Lung (tissue), 12 donors: ENCODE data around the gene OR5H1. TPM values are rescaled to one million over a fixed set of nuclear protein-coding genes. Genes with fewer than 3 reads are reported as not detected.

Experiments
- ATAC-seq: fragments of 200-7000 bp; cut with Tn5 transposase; one replicate; pipeline ENCODE4 v1.9.1; 2020; ENCODE audit warnings: moderate number of reproducible peaks; ENCODE audit not compliant: insufficient read depth, low FRiP score
- DNase-seq, 3 donors: peaks; one replicate each; pipeline ENCODE4 v3.0.0-alpha.2; 2013 to 2017
- H3K27ac ChIP-seq, 2 donors: one replicate each; pipeline ENCODE4 v1.5.1; 2013; ENCODE audit warnings: mild to moderate bottlenecking in 2 of 2, moderate library complexity in 2 of 2, control low read depth in 1 of 2, inconsistent platforms in 1 of 2, low read depth in 1 of 2, low read length in 1 of 2
- H3K27me3 ChIP-seq, 3 donors: one replicate each; pipeline ENCODE4 v1.5.1; 2013; ENCODE audit warnings: low read length in 2 of 3; ENCODE audit not compliant: control insufficient read depth in 3 of 3, insufficient read depth in 3 of 3
- H3K36me3 ChIP-seq, 4 donors: one replicate each; pipeline ENCODE4 v1.5.1; 2013; ENCODE audit warnings: low read length in 4 of 4, mild to moderate bottlenecking in 1 of 4, moderate library complexity in 1 of 4; ENCODE audit not compliant: control insufficient read depth in 4 of 4, insufficient read depth in 4 of 4
- H3K4me1 ChIP-seq, 5 donors: one replicate each; pipeline ENCODE4 v1.5.1; 2013; ENCODE audit warnings: low read length in 5 of 5, mild to moderate bottlenecking in 2 of 5, moderate library complexity in 1 of 5; ENCODE audit not compliant: control insufficient read depth in 5 of 5, insufficient read depth in 5 of 5
- H3K4me3 ChIP-seq: one replicate; pipeline ENCODE4 v1.5.1; 2013; ENCODE audit warnings: mild to moderate bottlenecking, control low read depth, moderate library complexity
- H3K9ac ChIP-seq, 2 donors: one replicate each; pipeline ENCODE4 v1.5.1; 2013; ENCODE audit warnings: low read length in 2 of 2, control low read depth in 1 of 2; ENCODE audit not compliant: insufficient read depth in 1 of 2
- H3K9me3 ChIP-seq, 4 donors: one replicate each; pipeline ENCODE4 v1.5.1; 2013; ENCODE audit warnings: low read length in 3 of 4, mild to moderate bottlenecking in 1 of 4, moderate library complexity in 1 of 4; ENCODE audit not compliant: control insufficient read depth in 4 of 4, insufficient read depth in 3 of 4
- WGBS, 2 donors: extraction: QIAGEN DNeasy Blood & Tissue Kit; methylation state at CpG; one replicate each; pipeline ENCODE4 v1.1.7; 2013; 5-methylcytosine and 5-hydroxymethylcytosine counted together
- polyA plus RNA-seq, 2 donors: library from polyadenylated mRNA; stranded (reverse); fragments of 200-250 nt; gene quantifications; one replicate each; pipeline ENCODE4 v1.2.1, GENCODE V29; 2013
- total RNA-seq, 2 donors: library from RNA; depleted of rRNA in 1 of 2; stranded (reverse); fragments of >200 nt in 1 of 2; gene quantifications; one replicate each; pipeline ENCODE4 v1.2.1, GENCODE V29; 2014 to 2021
- TF ChIP-seq, protein P1 (sequence below): IDR thresholded peaks from 2 replicates; pipeline ENCODE4 v1.5.1; 2012; ENCODE audit warnings: mild to moderate bottlenecking; ENCODE audit errors: control extremely low read depth, extremely low read depth
- donor health status: control.
- donor health status: control.
- donor health status: Bipolar disorder and iron deficiency.
- donor health status: healthy.
- donor health status: DM: yes; HTN: yes; CAD: no.

The OR5H1 gene
- total and polyA plus RNA-seq, 4 donors, result not detected

- ATAC-seq (no peak), DNase-seq (no peak)
- Histone ChIP-seq H3K27ac (no peak overlapping the region), H3K9ac (no peak overlapping the region), H3K36me3 (no peaks in the 10 kb centered on the region), H3K4me3 (no peak overlapping the region), H3K4me1 (no peaks in the 10 kb centered on the region), H3K27me3 (no peaks in the 10 kb centered on the region), H3K9me3 (peaks cover 0 to 11% (median under 1%) of the 10 kb centered on the region in 4 donors)
- WGBS, 2 donors, result 40 to 43% methylated on average over 1 of the region's 1 CpG
- TF ChIP-seq, protein P1, sequence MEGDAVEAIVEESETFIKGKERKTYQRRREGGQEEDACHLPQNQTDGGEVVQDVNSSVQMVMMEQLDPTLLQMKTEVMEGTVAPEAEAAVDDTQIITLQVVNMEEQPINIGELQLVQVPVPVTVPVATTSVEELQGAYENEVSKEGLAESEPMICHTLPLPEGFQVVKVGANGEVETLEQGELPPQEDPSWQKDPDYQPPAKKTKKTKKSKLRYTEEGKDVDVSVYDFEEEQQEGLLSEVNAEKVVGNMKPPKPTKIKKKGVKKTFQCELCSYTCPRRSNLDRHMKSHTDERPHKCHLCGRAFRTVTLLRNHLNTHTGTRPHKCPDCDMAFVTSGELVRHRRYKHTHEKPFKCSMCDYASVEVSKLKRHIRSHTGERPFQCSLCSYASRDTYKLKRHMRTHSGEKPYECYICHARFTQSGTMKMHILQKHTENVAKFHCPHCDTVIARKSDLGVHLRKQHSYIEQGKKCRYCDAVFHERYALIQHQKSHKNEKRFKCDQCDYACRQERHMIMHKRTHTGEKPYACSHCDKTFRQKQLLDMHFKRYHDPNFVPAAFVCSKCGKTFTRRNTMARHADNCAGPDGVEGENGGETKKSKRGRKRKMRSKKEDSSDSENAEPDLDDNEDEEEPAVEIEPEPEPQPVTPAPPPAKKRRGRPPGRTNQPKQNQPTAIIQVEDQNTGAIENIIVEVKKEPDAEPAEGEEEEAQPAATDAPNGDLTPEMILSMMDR, result no peak
Measured at GRCh38 chr3:98108162-98108561, 22.4 kb upstream of the OR5H1 start.

DNA sequence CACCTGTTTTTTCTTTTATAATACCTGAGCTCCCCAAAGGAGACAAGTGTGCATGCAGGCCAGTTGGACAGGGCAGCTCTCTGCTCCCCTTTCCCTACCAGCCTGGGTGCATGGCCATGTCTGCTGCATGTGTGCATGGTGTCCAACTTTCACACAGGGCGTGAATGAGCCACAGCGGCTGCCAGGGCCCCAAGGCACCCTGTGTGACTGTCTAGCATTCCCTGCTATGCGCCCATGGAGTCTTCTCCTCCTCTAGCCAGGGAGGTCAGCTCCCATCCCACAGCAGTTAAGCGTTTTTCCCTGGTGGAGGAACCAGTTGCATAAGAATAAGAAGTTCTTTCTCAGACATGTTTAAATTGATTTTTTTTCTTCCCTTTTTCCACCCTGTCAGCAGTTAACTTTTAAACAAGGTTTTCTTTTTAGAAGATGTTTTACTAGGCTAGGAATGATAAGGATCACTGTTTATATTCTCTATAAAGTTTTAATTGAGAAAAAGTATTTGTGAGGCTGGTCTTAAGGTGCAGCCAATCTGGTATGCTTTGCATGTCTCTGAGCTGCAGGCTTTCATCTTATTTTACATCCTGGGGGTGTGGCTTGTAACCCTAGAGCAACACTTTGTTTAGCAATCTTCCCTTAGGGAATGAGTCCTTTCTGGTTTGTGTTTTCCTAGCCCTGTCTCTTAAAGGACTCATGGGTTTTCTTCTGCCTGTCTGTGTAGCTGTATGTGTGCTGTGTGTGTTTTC is 20.5 kb upstream of the OR5H1 start:
- Histone ChIP-seq H3K9ac (no peak overlapping the region), H3K27me3 (no peaks in the 10 kb centered on the region), H3K4me3 (no peak overlapping the region), H3K9me3 (peaks cover 0 to 15% (median under 1%) of the 10 kb centered on the region in 4 donors), H3K27ac (no peak overlapping the region), H3K36me3 (no peaks in the 10 kb centered on the region), H3K4me1 (no peaks in the 10 kb centered on the region)
- ATAC-seq (no peak), DNase-seq (no peak)
- WGBS, 2 donors, result 88 to 90% methylated on average over 4 of the region's 4 CpGs
- TF ChIP-seq, protein P1, result no peak

DNA sequence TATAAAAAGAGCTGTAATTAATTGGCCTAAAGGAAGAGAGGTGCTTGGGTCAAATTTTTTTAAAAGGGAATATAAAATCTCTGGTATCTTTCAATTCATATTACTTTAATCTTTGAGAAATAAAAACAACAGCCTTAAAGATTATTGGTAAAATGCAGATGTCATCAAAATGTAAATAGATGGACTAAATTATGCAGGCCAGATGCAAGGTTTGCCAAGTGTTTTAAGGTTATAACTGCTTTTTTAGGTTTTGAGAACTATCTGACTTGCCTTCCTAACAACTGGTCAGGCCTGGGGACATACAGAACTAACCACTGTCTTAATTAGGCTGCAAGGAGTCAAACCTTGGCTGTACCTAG is 20.0 kb upstream of the OR5H1 start:
- ATAC-seq (no peak), DNase-seq (no peak)
- no peak overlapping the region for H3K4me3 ChIP-seq
- no peaks in the 10 kb centered on the region for H3K36me3 ChIP-seq
- no peaks in the 10 kb centered on the region for H3K27me3 ChIP-seq
- H3K27ac ChIP-seq, result no peak overlapping the region
- no peaks in the 10 kb centered on the region for H3K4me1 ChIP-seq
- no peak overlapping the region for H3K9ac ChIP-seq
- peaks cover 0 to 15% (median under 1%) of the 10 kb centered on the region in 4 donors for H3K9me3 ChIP-seq
- TF ChIP-seq, protein P1, result no peak

DNA sequence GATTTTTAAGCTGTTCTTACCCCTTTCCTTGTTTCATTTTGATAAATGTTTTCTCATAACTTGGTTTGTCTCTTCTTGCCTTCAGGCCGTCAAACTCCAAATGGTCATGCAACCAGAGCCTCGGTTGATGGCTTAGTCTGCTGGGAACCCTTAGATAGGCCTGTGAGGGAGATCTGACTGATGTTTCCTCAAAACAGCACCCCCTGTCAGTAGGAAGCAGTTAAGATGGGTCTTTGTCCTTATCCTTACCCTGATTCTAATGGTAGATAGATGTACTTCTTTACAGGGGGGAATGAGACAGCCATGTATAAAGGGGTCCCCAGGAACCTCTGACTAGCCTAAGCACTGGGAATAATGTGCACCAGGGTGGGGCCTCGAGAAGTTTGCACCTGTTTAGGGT is 16.3 kb upstream of the OR5H1 start:
- Histone ChIP-seq H3K4me1 (no peaks in the 10 kb centered on the region), H3K36me3 (no peaks in the 10 kb centered on the region), H3K9ac (no peak overlapping the region), H3K9me3 (peaks cover 0 to 19% (median under 1%) of the 10 kb centered on the region in 4 donors), H3K27me3 (no peaks in the 10 kb centered on the region), H3K27ac (no peak overlapping the region), H3K4me3 (no peak overlapping the region)
- TF ChIP-seq, protein P1, result no peak
- WGBS, 2 donors, result 70 to 75% methylated on average over 3 of the region's 3 CpGs
- no peak for ATAC-seq
- no peak for DNase-seq
